Ovary (tissue), 3 donors: ENCODE results near the gene COL9A3.

Experiments used
- EP300 ChIP-seq: sonication (generic); formaldehyde crosslinking; IDR thresholded peaks from one replicate; pipeline ENCODE4 v1.6.1; 2017; ENCODE audit warnings: antibody characterized with exemption
- POLR2A ChIP-seq: fragments of 450-650 bp; IDR thresholded peaks from one replicate; pipeline ENCODE4 v1.6.1; 2017; ENCODE audit warnings: antibody characterized with exemption, mild to moderate bottlenecking, moderate library complexity
- TF ChIP-seq, protein P1 (sequence below), 3 donors: fragments of 450-650 bp in 2 of 3; fragments of 200-600 bp in 1 of 3; IDR thresholded peaks; one replicate each; pipeline versions ENCODE4 v1.5.1 to v1.8.0; 2016 to 2022; ENCODE audit warnings: antibody characterized with exemption in 3 of 3, mild to moderate bottlenecking in 1 of 3
- donor health status: DM: no; HTN: no; CAD: no.

DNA sequence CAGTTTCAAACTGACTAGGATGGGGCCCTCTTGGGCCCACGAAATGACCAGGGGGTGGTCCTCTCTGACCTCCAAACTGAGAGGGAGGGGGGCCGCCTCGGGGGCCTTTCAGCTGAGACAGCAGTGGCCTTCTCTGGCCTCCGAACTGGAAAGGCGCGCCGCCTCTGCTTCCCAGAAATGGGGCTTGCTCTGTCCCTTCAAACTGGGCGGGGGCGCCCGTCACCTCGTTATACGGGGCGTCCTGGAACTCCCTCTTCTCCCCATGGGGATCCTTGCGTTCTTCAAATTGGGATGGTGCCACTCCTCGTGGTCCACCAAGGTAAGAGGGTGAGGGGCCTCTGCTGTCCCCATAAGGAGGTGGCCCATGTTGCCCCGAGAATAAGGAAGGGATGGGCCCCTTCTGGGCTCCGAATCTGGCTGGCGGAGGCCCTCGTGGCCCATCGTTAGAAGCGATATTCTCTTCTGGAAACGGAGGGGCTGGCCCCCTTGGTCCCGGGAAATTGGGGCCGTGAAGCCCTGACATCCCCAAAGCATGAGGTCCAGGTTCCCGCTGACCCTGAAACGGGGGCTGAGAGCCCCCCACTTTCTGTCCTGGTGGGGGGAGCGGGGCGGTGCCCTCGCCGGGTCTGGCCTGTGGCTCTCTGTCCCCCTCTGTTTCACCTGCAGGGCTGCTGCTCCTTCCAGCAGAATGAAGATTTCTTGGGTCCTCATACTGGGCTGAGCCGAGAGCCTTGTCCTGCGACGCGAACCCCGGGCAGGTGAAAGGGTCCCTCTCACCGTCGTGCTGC lies 63.5 kb downstream of the COL9A3 start:
- TF ChIP-seq POLR2A (no peak), EP300 (no peak)
- TF ChIP-seq, protein P1, sequence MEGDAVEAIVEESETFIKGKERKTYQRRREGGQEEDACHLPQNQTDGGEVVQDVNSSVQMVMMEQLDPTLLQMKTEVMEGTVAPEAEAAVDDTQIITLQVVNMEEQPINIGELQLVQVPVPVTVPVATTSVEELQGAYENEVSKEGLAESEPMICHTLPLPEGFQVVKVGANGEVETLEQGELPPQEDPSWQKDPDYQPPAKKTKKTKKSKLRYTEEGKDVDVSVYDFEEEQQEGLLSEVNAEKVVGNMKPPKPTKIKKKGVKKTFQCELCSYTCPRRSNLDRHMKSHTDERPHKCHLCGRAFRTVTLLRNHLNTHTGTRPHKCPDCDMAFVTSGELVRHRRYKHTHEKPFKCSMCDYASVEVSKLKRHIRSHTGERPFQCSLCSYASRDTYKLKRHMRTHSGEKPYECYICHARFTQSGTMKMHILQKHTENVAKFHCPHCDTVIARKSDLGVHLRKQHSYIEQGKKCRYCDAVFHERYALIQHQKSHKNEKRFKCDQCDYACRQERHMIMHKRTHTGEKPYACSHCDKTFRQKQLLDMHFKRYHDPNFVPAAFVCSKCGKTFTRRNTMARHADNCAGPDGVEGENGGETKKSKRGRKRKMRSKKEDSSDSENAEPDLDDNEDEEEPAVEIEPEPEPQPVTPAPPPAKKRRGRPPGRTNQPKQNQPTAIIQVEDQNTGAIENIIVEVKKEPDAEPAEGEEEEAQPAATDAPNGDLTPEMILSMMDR (IDR thresholded peaks at IDR 0.05): no peak
